ENCODE measurements around the gene FANK1. TPM values are rescaled to one million over a fixed set of nuclear protein-coding genes. Genes with fewer than 3 reads are reported as not detected.
"Not testable (repeated sequence)": the region's sequence is repeated elsewhere in the genome, so short reads cannot be mapped to it uniquely, and the experiment has no call there.

The FANK1 gene
- total and polyA plus RNA-seq, 11 donors: 0.33 to 1.8 (median 0.44) TPM; not detected in 3

DNA sequence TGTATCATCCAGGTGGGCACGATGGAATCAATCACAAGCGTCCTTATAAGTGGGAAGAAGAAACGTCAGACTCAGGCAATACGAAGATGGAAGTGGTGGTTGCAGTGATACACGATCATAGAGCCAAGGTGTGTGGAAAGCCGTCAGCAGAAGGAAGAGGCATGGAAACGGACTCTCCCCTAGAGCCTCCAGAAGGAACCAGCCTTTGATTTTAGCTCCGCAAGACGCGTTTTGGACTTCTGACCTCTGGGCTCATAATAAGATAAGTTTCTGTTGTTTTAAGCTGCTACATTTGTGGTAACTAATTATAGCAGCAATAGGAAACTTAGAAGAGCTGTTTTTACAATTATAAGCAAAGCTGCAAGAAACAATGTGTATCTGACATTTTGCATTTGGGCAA, 14.8 kb downstream of the FANK1 start:
- Histone ChIP-seq H3K27ac (no peak overlapping the region), H3K9me3 (no peaks in the 10 kb centered on the region), H3K4me1 (peaks cover 0 to 8% (median 0%) of the 10 kb centered on the region in 12 donors), H3K27me3 (no peaks in the 10 kb centered on the region), H3K4me3 (no peak overlapping the region), H3K36me3 (no peaks in the 10 kb centered on the region)
- WGBS, 4 donors: 47 to 75% (median 67%) methylated on average over 10 of the region's 10 CpGs
- ATAC-seq: no peak
- no peak for DNase-seq
- TF ChIP-seq, protein P1, sequence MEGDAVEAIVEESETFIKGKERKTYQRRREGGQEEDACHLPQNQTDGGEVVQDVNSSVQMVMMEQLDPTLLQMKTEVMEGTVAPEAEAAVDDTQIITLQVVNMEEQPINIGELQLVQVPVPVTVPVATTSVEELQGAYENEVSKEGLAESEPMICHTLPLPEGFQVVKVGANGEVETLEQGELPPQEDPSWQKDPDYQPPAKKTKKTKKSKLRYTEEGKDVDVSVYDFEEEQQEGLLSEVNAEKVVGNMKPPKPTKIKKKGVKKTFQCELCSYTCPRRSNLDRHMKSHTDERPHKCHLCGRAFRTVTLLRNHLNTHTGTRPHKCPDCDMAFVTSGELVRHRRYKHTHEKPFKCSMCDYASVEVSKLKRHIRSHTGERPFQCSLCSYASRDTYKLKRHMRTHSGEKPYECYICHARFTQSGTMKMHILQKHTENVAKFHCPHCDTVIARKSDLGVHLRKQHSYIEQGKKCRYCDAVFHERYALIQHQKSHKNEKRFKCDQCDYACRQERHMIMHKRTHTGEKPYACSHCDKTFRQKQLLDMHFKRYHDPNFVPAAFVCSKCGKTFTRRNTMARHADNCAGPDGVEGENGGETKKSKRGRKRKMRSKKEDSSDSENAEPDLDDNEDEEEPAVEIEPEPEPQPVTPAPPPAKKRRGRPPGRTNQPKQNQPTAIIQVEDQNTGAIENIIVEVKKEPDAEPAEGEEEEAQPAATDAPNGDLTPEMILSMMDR (IDR thresholded peaks at IDR 0.05): no peak
- TF ChIP-seq POLR2A (IDR thresholded peaks at IDR 0.05): no peak
- intact Hi-C loops (cut with DNase I): no loop called here

DNA sequence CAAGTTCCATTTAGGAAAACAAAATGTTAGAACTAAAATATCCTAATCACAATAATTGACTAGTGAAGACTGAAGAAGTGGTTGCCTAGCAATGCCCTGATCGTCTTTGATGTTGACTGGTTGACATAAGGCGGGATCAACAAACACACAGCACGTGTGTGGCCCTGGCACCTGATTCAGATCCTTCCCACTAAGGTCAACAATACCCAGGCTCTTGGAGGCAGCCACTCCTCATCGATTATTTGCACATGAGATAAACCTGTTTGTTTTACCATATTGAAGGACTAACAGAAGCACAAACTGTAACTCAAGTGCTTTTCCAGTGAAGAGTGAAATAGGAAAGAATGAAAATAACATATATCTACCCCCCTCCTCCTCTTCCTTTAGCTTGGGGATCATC, 15.6 kb downstream of the FANK1 start:
- Histone ChIP-seq H3K9me3 (no peaks in the 10 kb centered on the region), H3K27me3 (no peaks in the 10 kb centered on the region), H3K36me3 (no peaks in the 10 kb centered on the region), H3K4me1 (peaks cover 0 to 3% (median 0%) of the 10 kb centered on the region in 12 donors), H3K4me3 (no peak overlapping the region), H3K27ac (no peak overlapping the region)
- TF ChIP-seq, protein P1 (IDR thresholded peaks at IDR 0.05): no peak
- no peak for TF ChIP-seq POLR2A (IDR thresholded peaks at IDR 0.05)
- DNase-seq (no peak), ATAC-seq (no peak)
- intact Hi-C loops (cut with DNase I): no loop called here
- WGBS, 4 donors: 68 to 72% (median 68%) methylated on average over 4 of the region's 4 CpGs

DNA sequence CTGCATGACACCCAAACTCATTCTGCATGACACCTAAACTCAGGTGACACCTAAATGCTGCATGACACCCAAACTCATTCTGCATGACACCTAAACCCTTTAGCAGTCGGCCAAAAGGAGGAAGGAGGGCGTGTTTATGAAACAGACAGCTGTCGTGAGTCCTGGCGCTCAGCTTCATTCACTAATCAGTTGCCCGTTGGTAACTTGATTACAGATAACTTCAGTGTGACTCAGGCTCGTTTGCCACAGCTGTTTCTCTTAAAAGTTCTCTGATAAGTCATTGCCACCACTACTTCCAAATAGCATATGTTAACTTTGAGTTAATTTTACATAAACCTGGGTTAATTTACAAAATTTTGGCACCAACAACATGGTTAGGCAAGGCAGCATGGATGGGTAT, 16.9 kb downstream of the FANK1 start:
- DNase-seq; H3K4me3 ChIP-seq; H3K36me3 ChIP-seq; H3K27me3 ChIP-seq; H3K27ac ChIP-seq; H3K9me3 ChIP-seq; H3K4me1 ChIP-seq; intact Hi-C loops (cut with DNase I); ATAC-seq: not testable (repeated sequence)
- 40 to 53% (median 51%) methylated on average over 6 of the region's 6 CpGs for WGBS, 4 donors

DNA sequence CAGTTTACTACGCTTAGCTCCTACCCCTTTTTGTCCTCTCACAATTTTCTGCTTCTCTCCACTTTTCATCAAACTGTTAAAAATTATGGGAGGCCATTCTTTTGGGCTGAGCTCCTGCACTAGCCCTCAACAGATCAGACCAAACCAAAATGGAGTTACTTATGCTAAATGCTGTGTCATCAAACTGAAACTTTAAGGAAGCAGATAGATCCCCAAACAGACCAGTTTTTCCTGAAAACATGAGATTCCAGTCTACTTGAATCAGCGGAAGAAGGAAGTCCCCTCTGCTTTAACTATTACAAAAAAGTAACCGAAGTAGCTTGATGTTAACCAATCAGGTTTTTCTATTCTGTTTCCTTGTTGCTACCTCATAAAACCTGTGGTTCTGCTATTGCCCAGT, 20.6 kb downstream of the FANK1 start:
- ATAC-seq (no peak), DNase-seq (no peak)
- 65 to 84% (median 71%) methylated on average over 3 of the region's 3 CpGs for WGBS, 4 donors
- Histone ChIP-seq H3K36me3 (no peaks in the 10 kb centered on the region), H3K4me1 (peaks cover 0 to under 1% (median 0%) of the 10 kb centered on the region in 12 donors), H3K9me3 (no peaks in the 10 kb centered on the region), H3K27me3 (no peaks in the 10 kb centered on the region), H3K4me3 (no peak overlapping the region), H3K27ac (no peak overlapping the region)
- intact Hi-C loops (cut with DNase I): no loop called here
- TF ChIP-seq, protein P1 (IDR thresholded peaks at IDR 0.05): no peak
- no peak for TF ChIP-seq POLR2A (IDR thresholded peaks at IDR 0.05)

DNA sequence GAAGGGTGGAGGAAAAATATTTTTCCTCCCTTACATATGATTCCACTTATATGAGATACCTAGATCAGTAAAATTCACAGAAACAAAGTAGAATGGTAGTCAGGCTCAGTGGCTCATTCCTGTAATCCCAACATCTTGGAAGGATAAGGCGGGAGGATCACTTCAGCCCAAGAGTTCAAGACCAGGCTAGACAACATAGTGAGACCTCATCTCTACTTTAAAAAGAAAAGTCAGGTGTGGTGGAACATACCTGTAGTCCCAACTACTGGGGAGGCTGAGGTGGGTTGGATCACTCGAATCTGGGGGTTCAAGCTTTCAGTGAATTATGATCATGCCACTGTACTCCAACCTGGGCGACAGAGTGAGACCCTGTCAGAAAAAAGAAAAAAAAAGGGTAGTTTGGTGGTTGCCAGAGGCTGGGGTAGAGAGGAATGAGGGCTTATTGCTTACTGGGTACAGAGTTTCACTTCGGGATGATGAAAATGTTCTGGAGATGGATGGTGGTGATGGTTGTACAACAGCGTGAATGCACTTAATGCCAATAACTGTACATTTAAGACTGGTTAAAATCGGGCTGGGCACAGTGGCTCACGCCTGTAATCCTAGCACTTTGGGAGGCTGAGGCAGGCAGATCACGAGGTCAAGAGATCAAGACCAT, 21.5 kb downstream of the FANK1 start:
- H3K4me1 ChIP-seq; H3K9me3 ChIP-seq; intact Hi-C loops (cut with DNase I); H3K36me3 ChIP-seq; H3K27me3 ChIP-seq; H3K4me3 ChIP-seq; H3K27ac ChIP-seq; DNase-seq: not testable (repeated sequence)
- 83 to 92% (median 89%) methylated on average over 8 of the region's 8 CpGs for WGBS, 4 donors
- peak in 1 of 4 donors; percentile 36 for ATAC-seq

GRCh38 chr10:125921643-125922306, 25.4 kb downstream of the FANK1 start:
- H3K4me3 ChIP-seq; intact Hi-C loops (cut with DNase I); H3K27me3 ChIP-seq; ATAC-seq; H3K27ac ChIP-seq; H3K4me1 ChIP-seq; H3K9me3 ChIP-seq; H3K36me3 ChIP-seq; DNase-seq: not testable (repeated sequence)
- 95 to 98% (median 96%) methylated on average over 2 of the region's 2 CpGs for WGBS, 4 donors

Measured in heart left ventricle (tissue), 16 donors.